GM12878 (cell line): Measurements from ENCODE around the gene WFDC12. TPM values are rescaled to one million over a fixed set of nuclear protein-coding genes. Genes with fewer than 3 reads are reported as not detected.
"Not testable (repeated sequence)": the region's sequence is repeated elsewhere in the genome, so short reads cannot be mapped to it uniquely, and the experiment has no call there.

Experiments used
- ATAC-seq: fragments of 200-7000 bp; cut with Tn5 transposase; 3 replicates; pipeline ENCODE4 v1.9.1; 2020; ENCODE audit warnings: mild to moderate bottlenecking, moderate library complexity
- BruUV-seq: library from RNA; stranded (reverse); fragments of 400-500 nt; replicated peaks from 2 replicates; lab custom pipeline; 2021; lab: Mats Ljungman, UMichigan
- CTCF ChIA-PET: fragments of 300-600 bp; sonication (Branson Sonifier 250); formaldehyde crosslinking; extraction: SDS; loops from one replicate; lab custom pipeline; 2021; ENCODE audit warnings: inconsistent platforms; lab: Yijun Ruan, JAX
- POLR2A ChIA-PET: fragments of 350-600 bp; formaldehyde crosslinking; extraction: SDS; loops from one replicate; lab custom pipeline; 2021; ENCODE audit warnings: inconsistent platforms; lab: Charles Lee
- RAD21 ChIA-PET: fragments of 300-600 bp; sonication (Branson Sonifier 250); formaldehyde crosslinking; loops from one replicate; lab custom pipeline; 2023; ENCODE audit warnings: antibody characterized with exemption; ENCODE audit not compliant: unreplicated experiment; lab: Charles Lee
- SMC1A ChIA-PET: fragments of 300-600 bp; sonication (Branson Sonifier 250); formaldehyde crosslinking; loops from one replicate; lab custom pipeline; 2023; ENCODE audit not compliant: unreplicated experiment, uncharacterized antibody; lab: Charles Lee
- DNase-seq: peaks from one replicate; pipeline ENCODE4 v3.0.0-alpha.2; 2011; ENCODE audit warnings: low read depth, low spot score
- FAIRE-seq: peaks from 3 replicates; lab custom pipeline; 2011; peaks lifted over from hg19 to GRCh38; lab: Jason Lieb, UNC
- H2AFZ ChIP-seq: 2 replicates; pipeline ENCODE4 v1.6.0; 2011; ENCODE audit warnings: low read depth, low read length, control low read depth; ENCODE audit not compliant: control insufficient read depth
- H3K27ac ChIP-seq: 2 replicates; pipeline ENCODE4 v1.5.1; 2011; ENCODE audit warnings: control low read depth; ENCODE audit not compliant: control insufficient read depth, insufficient read depth
- H3K27me3 ChIP-seq, 2 experiments: replicated peaks in 1 of 2; 2 replicates each; pipeline versions ENCODE4 v1.6.0 to v1.6.1; 2011; ENCODE audit warnings: low read length in 1 of 2; ENCODE audit not compliant: control insufficient read depth in 2 of 2, insufficient read depth in 2 of 2
- H3K36me3 ChIP-seq, 2 experiments: 2 replicates each; pipeline ENCODE4 v1.5.1; 2011; ENCODE audit warnings: low read length in 1 of 2; ENCODE audit not compliant: control insufficient read depth in 2 of 2, insufficient read depth in 2 of 2
- H3K4me1 ChIP-seq: 2 replicates; pipeline ENCODE4 v1.6.1; 2011; ENCODE audit warnings: mild to moderate bottlenecking, low read length, moderate library complexity, mixed read lengths; ENCODE audit not compliant: control insufficient read depth, insufficient read depth
- H3K4me2 ChIP-seq: 2 replicates; pipeline ENCODE4 v1.6.0; 2011; ENCODE audit warnings: control low read depth; ENCODE audit not compliant: control insufficient read depth, insufficient read depth
- H3K4me3 ChIP-seq: fragments of 200-600 bp; sonication (generic); 2 replicates; pipeline ENCODE4 v1.5.1; 2016
- H3K79me2 ChIP-seq: 2 replicates; pipeline ENCODE4 v1.6.0; 2011; ENCODE audit warnings: low read length; ENCODE audit not compliant: control insufficient read depth, insufficient read depth
- H3K9ac ChIP-seq: 2 replicates; pipeline ENCODE4 v1.8.0; 2011; ENCODE audit warnings: low read length, control low read depth, mixed read lengths; ENCODE audit not compliant: control insufficient read depth, insufficient read depth
- H3K9me3 ChIP-seq: replicated peaks from 3 replicates; pipeline ENCODE4 v1.5.1; 2011; ENCODE audit warnings: mild to moderate bottlenecking, low read length; ENCODE audit not compliant: control insufficient read depth, insufficient read depth
- H4K20me1 ChIP-seq: 2 replicates; pipeline ENCODE4 v1.6.0; 2011; ENCODE audit not compliant: control insufficient read depth, insufficient read depth
- SMC3 ChIP-seq: IDR thresholded peaks from 2 replicates; pipeline ENCODE4 v1.6.1; 2011; ENCODE audit warnings: low read length, improper control_type of control experiment, borderline replicate concordance
- STAT1 ChIP-seq: fragments of 450-650 bp; conservative IDR thresholded peaks from 2 replicates; pipeline ENCODE4 v1.6.1; 2014; ENCODE audit warnings: antibody characterized with exemption, mild to moderate bottlenecking
- YBX1 ChIP-seq: fragments of 450-650 bp; IDR thresholded peaks from 2 replicates; pipeline ENCODE4 v1.6.1; 2016; ENCODE audit warnings: antibody characterized with exemption
- WGBS: methylation state at CpG from one replicate; pipeline ENCODE4 v1.1.6; 2016; ENCODE audit warnings: low lambda C conversion rate; ENCODE audit not compliant: insufficient replicate concordance, insufficient coverage; ENCODE audit errors: missing lambda C conversion rate; 5-methylcytosine and 5-hydroxymethylcytosine counted together
- in situ Hi-C: fragments of 300-500 bp; cut with MboI; formaldehyde crosslinking; loops from 9 replicates; pipeline ENCODE4 v1.14.3; 2018; ENCODE audit warnings: mixed read lengths
- intact Hi-C: fragments of 100-400 bp; cut with micrococcal nuclease; formaldehyde crosslinking; loops from one replicate; pipeline ENCODE4 v1.14.2; 2022; ENCODE audit not compliant: unreplicated experiment
- polyA plus RNA-seq, 11 experiments: library from polyadenylated mRNA; depleted of rRNA in 4 of 11; unstranded in 6 of 11; stranded (reverse) in 5 of 11; fragments of >200 nt; fragmentation: Nextera tagmentation in 4 of 11; fragmentation: Illumina TruSeq in 1 of 11; extraction: Ambion mirVana in 4 of 11; extraction: Trizol in 1 of 11; gene quantifications; 1 replicate in 1 of 11; 2 replicates in 10 of 11; pipeline versions ENCODE4 v1.2.1 to v1.2.3, GENCODE V29; 2011 to 2016; ENCODE audit warnings: inconsistent platforms in 2 of 11, missing spikeins in 2 of 11, low read depth in 1 of 11
- total RNA-seq, 4 experiments: library from RNA; depleted of rRNA in 3 of 4; stranded (reverse); fragments of >200 nt in 3 of 4; fragmentation: Illumina TruSeq in 1 of 4; extraction: Trizol in 1 of 4; gene quantifications; 2 replicates each; pipeline versions ENCODE4 v1.2.1 to v1.2.3, GENCODE V29; 2013 to 2021

Gene WFDC12
- total and polyA plus RNA-seq, 10 of the 15 experiments (the other 5 are each of a cell fraction or from before 2014, with no cell fraction given): not detected

DNA sequence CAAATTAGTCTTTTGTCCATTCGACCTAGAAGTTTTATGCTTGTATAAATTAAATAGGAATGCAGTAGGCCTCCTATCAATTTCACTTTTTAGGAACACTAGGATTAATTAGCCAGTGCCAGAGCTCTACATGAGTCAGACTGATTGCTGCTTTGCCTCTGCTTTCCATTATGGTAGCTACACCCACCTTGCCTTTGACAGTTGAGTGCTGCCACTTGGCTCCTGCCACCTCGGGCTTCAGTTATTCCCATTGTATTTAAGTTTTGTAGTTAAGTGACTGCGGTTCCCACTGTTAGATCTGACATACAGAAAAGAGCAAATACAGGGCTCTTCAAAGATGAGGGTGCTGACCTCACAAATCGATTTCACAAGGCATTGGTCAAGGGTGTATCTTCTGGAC lies 16.6 kb upstream of the WFDC12 start (continued):
- TF ChIP-seq SMC3 (no peak), YBX1 (no peak), STAT1 (no peak)

DNA sequence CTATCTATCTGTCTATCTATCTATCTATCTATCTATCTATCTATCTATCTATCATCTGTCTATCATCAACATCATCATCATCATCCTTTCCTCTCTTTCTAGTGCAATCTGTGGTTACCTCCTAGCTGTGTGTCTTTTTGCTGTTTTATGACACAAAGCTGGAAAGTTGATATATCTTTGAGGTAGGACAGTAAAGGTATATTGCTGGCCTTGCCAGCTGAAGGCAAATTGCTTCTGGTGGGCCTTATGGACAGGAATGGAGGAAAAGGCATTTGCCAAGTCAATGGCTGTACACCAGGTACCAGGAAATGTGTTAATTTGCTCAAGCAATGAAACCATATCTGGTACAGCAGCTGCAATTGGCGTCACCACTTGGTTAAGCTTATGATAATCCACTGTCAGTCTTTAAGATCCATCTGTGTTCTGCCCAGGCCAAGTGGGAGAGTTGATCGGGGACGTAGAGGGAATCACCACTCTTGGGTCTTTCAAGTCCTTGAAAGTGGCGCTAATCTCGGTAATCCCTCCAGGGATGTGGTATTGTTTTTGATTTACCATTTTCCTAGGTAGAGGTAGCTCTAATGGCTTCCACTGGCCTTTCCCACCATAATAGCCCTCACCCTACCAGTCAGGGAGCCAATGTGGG lies 15.6 kb upstream of the WFDC12 start:
- H3K27me3 ChIP-seq, in situ Hi-C loops, H3K4me2 ChIP-seq, H4K20me1 ChIP-seq, H3K9ac ChIP-seq, H3K4me3 ChIP-seq, BruUV-seq, H3K4me1 ChIP-seq, DNase-seq, H2AFZ ChIP-seq, H3K9me3 ChIP-seq, POLR2A ChIA-PET, H3K36me3 ChIP-seq, H3K27ac ChIP-seq, H3K79me2 ChIP-seq, ATAC-seq, FAIRE-seq: not testable (repeated sequence)
- RAD21 ChIA-PET: interaction anchor here (0.6 to 0.8 kb wide), 2 partner anchors 90 to 172 kb away, joined by 3 to 4 read pairs; no protein-coding TSS in a partner anchor
- SMC1A ChIA-PET: interaction anchor here (0.9 to 2.2 kb wide), 2 partner anchors 13 to 151 kb away, joined by 3 to 13 read pairs; no protein-coding TSS in a partner anchor
- WGBS: 71% methylated on average over 5 of the region's 5 CpGs
- intact Hi-C loops: loop anchor here (5.0 kb wide), 1 partner anchor 152 kb away; no protein-coding TSS in a partner anchor
- CTCF ChIA-PET: interaction anchor here (0.6 to 3.3 kb wide), 11 partner anchors 11 to 631 kb away, joined by 3 to 34 read pairs (median 3); no protein-coding TSS in a partner anchor
